OCI-LY7 (cell line): Measurements from ENCODE around the gene DHX34.

ENCODE experiments used
- CTCF ChIP-seq: fragments of 200-600 bp; sonication (generic); conservative IDR thresholded peaks from 2 replicates; pipeline ENCODE4 v1.5.1; 2014; ENCODE audit warnings: mild to moderate bottlenecking, antibody characterized with exemption, low read length, moderate library complexity, mixed read lengths
- EZH2phosphoT487 ChIP-seq: fragments of 200-600 bp; sonication (generic); IDR thresholded peaks from 2 replicates; pipeline ENCODE4 v1.6.1; 2018; ENCODE audit warnings: low read depth, borderline replicate concordance, mild to moderate bottlenecking, mixed run types, antibody characterized with exemption, low read length, moderate library complexity, mixed read lengths

DNA sequence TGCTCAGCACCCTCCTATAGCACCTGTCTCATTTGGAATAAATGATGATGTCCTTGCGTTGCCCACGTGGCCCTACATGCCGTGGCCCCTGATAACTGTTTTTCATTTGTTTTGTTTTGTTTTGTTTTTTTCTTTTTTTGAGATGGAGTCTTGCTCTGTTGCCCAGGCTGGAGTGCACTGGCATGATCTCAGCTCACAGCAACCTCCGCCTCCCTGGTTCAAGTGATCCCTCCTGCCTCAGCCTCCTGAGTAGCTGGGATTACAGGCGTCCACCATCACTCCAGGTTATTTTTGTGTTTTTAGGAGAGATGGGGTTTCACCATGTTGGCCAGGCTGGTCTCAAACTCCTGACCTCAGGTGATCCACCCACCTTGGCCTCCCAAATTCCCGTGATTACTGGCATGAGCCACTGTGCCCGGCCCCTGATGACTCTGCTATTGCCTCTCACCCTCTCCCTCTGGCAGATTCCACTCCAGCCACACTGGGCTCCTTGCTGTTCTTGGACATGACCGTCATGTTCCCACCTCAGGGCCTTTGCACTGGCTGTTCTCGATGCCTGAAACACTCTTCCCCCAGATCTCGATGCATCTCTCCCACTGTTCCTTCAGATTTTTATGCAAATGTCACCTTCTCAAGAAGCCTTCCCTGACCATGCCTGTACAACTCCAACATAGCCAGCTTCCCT lies 9.8 kb upstream of the DHX34 start:
- TF ChIP-seq CTCF (no peak), EZH2phosphoT487 (no peak)
